ENCODE measurements around the gene ABAT.

- no peak for TF ChIP-seq CTCF (IDR thresholded peaks at IDR 0.05; ENCODE audit: low read length)
- TF ChIP-seq EZH2 (IDR thresholded peaks at IDR 0.05; ENCODE audit: borderline replicate concordance, low read length) = no peak
Measured at GRCh38 chr16:8716592-8716991, 42.2 kb downstream of the ABAT start.

Data from OCI-LY1 (cell line).